HepG2 (cell line): ENCODE results near the gene EFCAB11. TPM values are rescaled to one million over a fixed set of nuclear protein-coding genes. Genes with fewer than 3 reads are reported as not detected.

ENCODE experiments used
- ATAC-seq: fragments of 200-7000 bp; cut with Tn5 transposase; 3 replicates; pipeline ENCODE4 v1.9.1; 2020; ENCODE audit warnings: mild to moderate bottlenecking, moderate library complexity
- BruUV-seq: library from RNA; stranded (reverse); fragments of 400-500 nt; replicated peaks from 2 replicates; lab custom pipeline; 2021; lab: Mats Ljungman, UMichigan
- CTCF ChIA-PET: fragments of 300-600 bp; formaldehyde crosslinking; extraction: SDS; loops from one replicate; lab custom pipeline; 2021; ENCODE audit warnings: low total read pairs, inconsistent platforms, low intra/inter-chr PET ratio; lab: Yijun Ruan, JAX
- POLR2A ChIA-PET: fragments of 350-600 bp; sonication (Branson Sonifier 250); formaldehyde crosslinking; loops from one replicate; lab custom pipeline; 2020; ENCODE audit warnings: antibody characterized with exemption, inconsistent platforms; lab: Yijun Ruan, JAX
- DNase-seq: peaks from one replicate; pipeline ENCODE4 v3.0.0-alpha.2; 2015; ENCODE audit warnings: low spot score
- FAIRE-seq: peaks from 3 replicates; lab custom pipeline; 2011; peaks lifted over from hg19 to GRCh38; lab: Jason Lieb, UNC
- H2AFZ ChIP-seq: one replicate; pipeline ENCODE4 v1.6.1; 2011; ENCODE audit warnings: low read length, inconsistent platforms
- H3K27ac ChIP-seq: fragments of 300-600 bp; 3 replicates; pipeline ENCODE4 v1.8.0; 2011; ENCODE audit warnings: mixed run types, mild to moderate bottlenecking, mixed read lengths, low read length, inconsistent platforms; ENCODE audit not compliant: insufficient read depth; ENCODE audit errors: extremely low read length
- H3K27me3 ChIP-seq, 2 experiments: fragments of 200-600 bp in 1 of 2; 2 replicates in 1 of 2; 3 replicates in 1 of 2; pipeline versions ENCODE4 v1.6.0 to v1.8.0; 2011; ENCODE audit warnings: low read length in 2 of 2, mild to moderate bottlenecking in 2 of 2, moderate library complexity in 2 of 2, inconsistent platforms in 1 of 2; ENCODE audit not compliant: insufficient read depth in 2 of 2, control insufficient read depth in 1 of 2
- H3K36me3 ChIP-seq, 2 experiments: fragments of 200-600 bp in 1 of 2; replicated peaks in 1 of 2; 2 replicates in 1 of 2; 3 replicates in 1 of 2; pipeline versions ENCODE4 v1.5.1 to v1.8.0; 2011; ENCODE audit warnings: low read length in 2 of 2, inconsistent platforms in 1 of 2; ENCODE audit not compliant: insufficient read depth in 2 of 2, control insufficient read depth in 1 of 2
- H3K4me1 ChIP-seq: 2 replicates; pipeline ENCODE4 v1.5.1; 2012; ENCODE audit warnings: low read length, inconsistent platforms; ENCODE audit not compliant: insufficient read depth
- H3K4me2 ChIP-seq: 2 replicates; pipeline ENCODE4 v1.6.0; 2011; ENCODE audit warnings: low read depth, low read length, inconsistent platforms
- H3K4me3 ChIP-seq, 3 experiments: fragments of 200-600 bp in 1 of 3; sonication (generic), shearing (Covaris generic) in 1 of 3; replicated peaks in 1 of 3; 2 replicates each; pipeline ENCODE4 v1.5.1; 2011 to 2016; ENCODE audit warnings: low read length in 3 of 3, inconsistent platforms in 2 of 3, low read depth in 2 of 3, mild to moderate bottlenecking in 2 of 3, control low read depth in 1 of 3, mixed read lengths in 1 of 3; ENCODE audit not compliant: insufficient read depth in 1 of 3
- H3K79me2 ChIP-seq: one replicate; pipeline ENCODE4 v1.6.1; 2011; ENCODE audit warnings: low read length, inconsistent platforms; ENCODE audit not compliant: insufficient read depth
- H3K9ac ChIP-seq: 2 replicates; pipeline ENCODE4 v1.6.0; 2011; ENCODE audit warnings: mild to moderate bottlenecking, low read depth, low read length, inconsistent platforms; ENCODE audit not compliant: insufficient read depth
- H3K9me3 ChIP-seq: 2 replicates; pipeline ENCODE4 v1.5.1; 2012; ENCODE audit warnings: mild to moderate bottlenecking, low read length
- H4K20me1 ChIP-seq: 2 replicates; pipeline ENCODE4 v1.6.0; 2011; ENCODE audit warnings: inconsistent platforms, mild to moderate bottlenecking, low read length, moderate library complexity; ENCODE audit not compliant: insufficient read depth
- CBX1 ChIP-seq: IDR thresholded peaks from one replicate; pipeline ENCODE4 v1.6.1; 2016; ENCODE audit warnings: antibody characterized with exemption, low read depth
- KMT2A ChIP-seq: sonication (generic); formaldehyde crosslinking; IDR thresholded peaks from 2 replicates; pipeline ENCODE4 v1.4.0; 2020; ENCODE audit warnings: missing genetic modification reagents
- ZNF616 ChIP-seq: sonication (generic); formaldehyde crosslinking; IDR thresholded peaks from 2 replicates; pipeline ENCODE4 v1.5.0; 2020; ENCODE audit warnings: low read depth, mild to moderate bottlenecking, missing genetic modification reagents
- ZNF841 ChIP-seq: sonication (generic); formaldehyde crosslinking; IDR thresholded peaks from 2 replicates; pipeline ENCODE4 v1.8.1; 2023; ENCODE audit warnings: missing genetic modification reagents, borderline replicate concordance
- WGBS: methylation state at CpG from one replicate; pipeline ENCODE4 v1.1.6; 2017; ENCODE audit warnings: low lambda C conversion rate; 5-methylcytosine and 5-hydroxymethylcytosine counted together
- in situ Hi-C: cut with HindIII; loops from 2 replicates; pipeline ENCODE4 v1.10.0; 2017; ENCODE audit warnings: low pct_unique_long_range_greater_than_20kb; ENCODE audit not compliant: extremely low pct_ligation_motif_present
- intact Hi-C: fragments of 100-400 bp; cut with micrococcal nuclease; formaldehyde crosslinking; loops from one replicate; pipeline ENCODE4 v1.10.0; 2022; ENCODE audit not compliant: unreplicated experiment
- polyA plus RNA-seq, 8 experiments: library from polyadenylated mRNA; depleted of rRNA in 3 of 8; stranded (reverse) in 7 of 8; unstranded in 1 of 8; fragments of >200 nt; fragmentation: Illumina TruSeq in 4 of 8; extraction: Trizol in 4 of 8; gene quantifications; 2 replicates each; pipeline versions ENCODE4 v1.2.1 to v1.2.3, GENCODE V29; 2011 to 2016; ENCODE audit warnings: low read depth in 4 of 8, missing spikeins in 1 of 8, mixed read lengths in 1 of 8; ENCODE audit not compliant: insufficient read depth in 1 of 8
- total RNA-seq, 5 experiments: library from RNA; depleted of rRNA; stranded (reverse); fragments of >200 nt; fragmentation: Illumina TruSeq; extraction: Trizol; gene quantifications; 2 replicates each; pipeline ENCODE4 v1.2.3, GENCODE V29; 2016; ENCODE audit warnings: low read depth in 1 of 5
- TF ChIP-seq, protein P1 (sequence below): sonication (generic); formaldehyde crosslinking; IDR thresholded peaks from 2 replicates; pipeline ENCODE4 v1.4.0; 2020; ENCODE audit warnings: missing genetic modification reagents, borderline replicate concordance
- TF ChIP-seq, protein P2 (sequence below): IDR thresholded peaks from 2 replicates; pipeline ENCODE4 v1.6.1; 2012; ENCODE audit warnings: inconsistent platforms
- TF ChIP-seq, protein P3 (sequence below): sonication (generic); formaldehyde crosslinking; IDR thresholded peaks from 2 replicates; pipeline ENCODE4 v1.4.0; 2020; ENCODE audit warnings: missing genetic modification reagents
- TF ChIP-seq, protein P4 (sequence below): sonication (generic); formaldehyde crosslinking; conservative IDR thresholded peaks from 2 replicates; pipeline ENCODE4 v1.4.0; 2020; ENCODE audit warnings: missing genetic modification reagents

Gene EFCAB11
- total and polyA plus RNA-seq, 2 of the 13 experiments (the other 11 are each of a cell fraction or from before 2014, with no cell fraction given), result 8.2 to 31.5 TPM

DNA sequence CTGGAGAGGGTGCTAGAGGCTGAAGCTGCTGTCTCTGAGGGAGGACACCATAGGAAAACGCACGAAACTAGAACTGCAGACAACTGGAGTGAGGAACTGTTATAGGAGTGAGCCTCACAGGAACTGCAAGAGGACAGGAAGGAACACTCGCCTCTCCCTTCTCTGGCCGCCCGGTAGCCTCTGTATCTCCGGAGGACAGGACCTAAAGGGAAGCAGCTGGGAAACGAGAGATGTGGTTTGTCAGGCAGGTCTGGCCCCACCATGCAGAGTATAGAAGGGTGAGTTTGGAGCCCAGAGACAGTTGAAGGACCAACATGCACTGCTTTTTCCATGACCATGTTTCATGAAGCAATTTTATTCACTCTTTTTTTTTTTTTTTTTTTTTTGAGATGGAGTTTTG lies 127.3 kb downstream of the EFCAB11 start (continued):
- TF ChIP-seq, protein P1, sequence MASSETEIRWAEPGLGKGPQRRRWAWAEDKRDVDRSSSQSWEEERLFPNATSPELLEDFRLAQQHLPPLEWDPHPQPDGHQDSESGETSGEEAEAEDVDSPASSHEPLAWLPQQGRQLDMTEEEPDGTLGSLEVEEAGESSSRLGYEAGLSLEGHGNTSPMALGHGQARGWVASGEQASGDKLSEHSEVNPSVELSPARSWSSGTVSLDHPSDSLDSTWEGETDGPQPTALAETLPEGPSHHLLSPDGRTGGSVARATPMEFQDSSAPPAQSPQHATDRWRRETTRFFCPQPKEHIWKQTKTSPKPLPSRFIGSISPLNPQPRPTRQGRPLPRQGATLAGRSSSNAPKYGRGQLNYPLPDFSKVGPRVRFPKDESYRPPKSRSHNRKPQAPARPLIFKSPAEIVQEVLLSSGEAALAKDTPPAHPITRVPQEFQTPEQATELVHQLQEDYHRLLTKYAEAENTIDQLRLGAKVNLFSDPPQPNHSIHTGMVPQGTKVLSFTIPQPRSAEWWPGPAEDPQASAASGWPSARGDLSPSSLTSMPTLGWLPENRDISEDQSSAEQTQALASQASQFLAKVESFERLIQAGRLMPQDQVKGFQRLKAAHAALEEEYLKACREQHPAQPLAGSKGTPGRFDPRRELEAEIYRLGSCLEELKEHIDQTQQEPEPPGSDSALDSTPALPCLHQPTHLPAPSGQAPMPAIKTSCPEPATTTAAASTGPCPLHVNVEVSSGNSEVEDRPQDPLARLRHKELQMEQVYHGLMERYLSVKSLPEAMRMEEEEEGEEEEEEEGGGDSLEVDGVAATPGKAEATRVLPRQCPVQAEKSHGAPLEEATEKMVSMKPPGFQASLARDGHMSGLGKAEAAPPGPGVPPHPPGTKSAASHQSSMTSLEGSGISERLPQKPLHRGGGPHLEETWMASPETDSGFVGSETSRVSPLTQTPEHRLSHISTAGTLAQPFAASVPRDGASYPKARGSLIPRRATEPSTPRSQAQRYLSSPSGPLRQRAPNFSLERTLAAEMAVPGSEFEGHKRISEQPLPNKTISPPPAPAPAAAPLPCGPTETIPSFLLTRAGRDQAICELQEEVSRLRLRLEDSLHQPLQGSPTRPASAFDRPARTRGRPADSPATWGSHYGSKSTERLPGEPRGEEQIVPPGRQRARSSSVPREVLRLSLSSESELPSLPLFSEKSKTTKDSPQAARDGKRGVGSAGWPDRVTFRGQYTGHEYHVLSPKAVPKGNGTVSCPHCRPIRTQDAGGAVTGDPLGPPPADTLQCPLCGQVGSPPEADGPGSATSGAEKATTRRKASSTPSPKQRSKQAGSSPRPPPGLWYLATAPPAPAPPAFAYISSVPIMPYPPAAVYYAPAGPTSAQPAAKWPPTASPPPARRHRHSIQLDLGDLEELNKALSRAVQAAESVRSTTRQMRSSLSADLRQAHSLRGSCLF (CRISPR knock-in tag), result no peak
- TF ChIP-seq, protein P2, sequence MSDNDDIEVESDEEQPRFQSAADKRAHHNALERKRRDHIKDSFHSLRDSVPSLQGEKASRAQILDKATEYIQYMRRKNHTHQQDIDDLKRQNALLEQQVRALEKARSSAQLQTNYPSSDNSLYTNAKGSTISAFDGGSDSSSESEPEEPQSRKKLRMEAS, result no peak
- TF ChIP-seq, protein P3, sequence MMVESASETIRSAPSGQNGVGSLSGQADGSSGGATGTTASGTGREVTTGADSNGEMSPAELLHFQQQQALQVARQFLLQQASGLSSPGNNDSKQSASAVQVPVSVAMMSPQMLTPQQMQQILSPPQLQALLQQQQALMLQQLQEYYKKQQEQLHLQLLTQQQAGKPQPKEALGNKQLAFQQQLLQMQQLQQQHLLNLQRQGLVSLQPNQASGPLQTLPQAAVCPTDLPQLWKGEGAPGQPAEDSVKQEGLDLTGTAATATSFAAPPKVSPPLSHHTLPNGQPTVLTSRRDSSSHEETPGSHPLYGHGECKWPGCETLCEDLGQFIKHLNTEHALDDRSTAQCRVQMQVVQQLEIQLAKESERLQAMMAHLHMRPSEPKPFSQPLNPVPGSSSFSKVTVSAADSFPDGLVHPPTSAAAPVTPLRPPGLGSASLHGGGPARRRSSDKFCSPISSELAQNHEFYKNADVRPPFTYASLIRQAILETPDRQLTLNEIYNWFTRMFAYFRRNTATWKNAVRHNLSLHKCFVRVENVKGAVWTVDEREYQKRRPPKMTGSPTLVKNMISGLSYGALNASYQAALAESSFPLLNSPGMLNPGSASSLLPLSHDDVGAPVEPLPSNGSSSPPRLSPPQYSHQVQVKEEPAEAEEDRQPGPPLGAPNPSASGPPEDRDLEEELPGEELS (CRISPR knock-in tag), result no peak
- no peak for TF ChIP-seq ZNF841 (CRISPR knock-in tag)
- no peak for TF ChIP-seq ZNF616 (CRISPR knock-in tag)
- no peak for TF ChIP-seq CBX1

DNA sequence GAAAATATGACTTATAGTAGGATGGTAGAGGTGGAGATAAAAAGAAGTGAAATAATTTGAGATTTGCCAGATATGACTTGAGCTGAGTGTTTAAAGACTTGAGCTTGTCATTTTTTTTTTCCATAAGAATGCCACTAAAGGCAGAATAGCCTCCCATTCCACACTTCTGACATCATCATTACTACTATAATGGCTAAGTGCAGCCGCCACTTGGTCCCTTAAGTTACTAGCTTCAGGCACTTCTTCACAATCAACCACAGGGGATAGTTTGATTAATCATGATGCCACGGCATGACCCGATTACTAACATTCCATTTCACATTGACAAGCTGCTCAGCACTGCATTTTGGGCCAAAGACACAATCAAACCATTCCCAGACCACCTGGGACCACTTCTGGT lies 127.9 kb downstream of the EFCAB11 start:
- no peaks in the 10 kb centered on the region for H4K20me1 ChIP-seq
- intact Hi-C loops (no loop called here), in situ Hi-C loops (no loop called here)
- H3K9ac ChIP-seq, result no peak overlapping the region
- no peak for TF ChIP-seq KMT2A (CRISPR knock-in tag)
- TF ChIP-seq, protein P4, sequence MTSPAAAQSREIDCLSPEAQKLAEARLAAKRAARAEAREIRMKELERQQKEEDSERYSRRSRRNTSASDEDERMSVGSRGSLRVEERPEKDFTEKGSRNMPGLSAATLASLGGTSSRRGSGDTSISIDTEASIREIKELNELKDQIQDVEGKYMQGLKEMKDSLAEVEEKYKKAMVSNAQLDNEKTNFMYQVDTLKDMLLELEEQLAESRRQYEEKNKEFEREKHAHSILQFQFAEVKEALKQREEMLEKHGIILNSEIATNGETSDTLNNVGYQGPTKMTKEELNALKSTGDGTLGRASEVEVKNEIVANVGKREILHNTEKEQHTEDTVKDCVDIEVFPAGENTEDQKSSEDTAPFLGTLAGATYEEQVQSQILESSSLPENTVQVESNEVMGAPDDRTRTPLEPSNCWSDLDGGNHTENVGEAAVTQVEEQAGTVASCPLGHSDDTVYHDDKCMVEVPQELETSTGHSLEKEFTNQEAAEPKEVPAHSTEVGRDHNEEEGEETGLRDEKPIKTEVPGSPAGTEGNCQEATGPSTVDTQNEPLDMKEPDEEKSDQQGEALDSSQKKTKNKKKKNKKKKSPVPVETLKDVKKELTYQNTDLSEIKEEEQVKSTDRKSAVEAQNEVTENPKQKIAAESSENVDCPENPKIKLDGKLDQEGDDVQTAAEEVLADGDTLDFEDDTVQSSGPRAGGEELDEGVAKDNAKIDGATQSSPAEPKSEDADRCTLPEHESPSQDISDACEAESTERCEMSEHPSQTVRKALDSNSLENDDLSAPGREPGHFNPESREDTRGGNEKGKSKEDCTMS (CRISPR knock-in tag), result no peak
- no peak overlapping the region for H3K27ac ChIP-seq
- FAIRE-seq, result no peak
- no peaks in the 10 kb centered on the region for H3K27me3 ChIP-seq
- no peaks in the 10 kb centered on the region for H3K4me1 ChIP-seq
- no peak for DNase-seq
- H3K4me2 ChIP-seq, result no peak overlapping the region
- H2AFZ ChIP-seq, result no peak overlapping the region
- no peaks in the 10 kb centered on the region for H3K79me2 ChIP-seq
- no peak overlapping the region for H3K4me3 ChIP-seq
- no peaks in the 10 kb centered on the region for H3K36me3 ChIP-seq
- no peak for ATAC-seq
- no TSS peak for BruUV-seq
- POLR2A ChIA-PET, result no interaction called here
- CTCF ChIA-PET, result no interaction called here
- WGBS, result 97% methylated on average over 3 of the region's 3 CpGs
- H3K9me3 ChIP-seq, result peaks cover 15% of the 10 kb centered on the region
